Liver (tissue), 9 donors: ENCODE data around the gene RAMP3. TPM values are rescaled to one million over a fixed set of nuclear protein-coding genes. Genes with fewer than 3 reads are reported as not detected.
"Not testable (repeated sequence)": the region's sequence is repeated elsewhere in the genome, so short reads cannot be mapped to it uniquely, and the experiment has no call there.

Experiments used
- DNase-seq: peaks from one replicate; pipeline ENCODE4 v3.0.0-alpha.2; 2017; ENCODE audit warnings: low spot score
- H3K27ac ChIP-seq, 2 donors: one replicate each; pipeline ENCODE4 v1.7.0; 2013; ENCODE audit warnings: inconsistent platforms in 2 of 2, low read length in 2 of 2, control low read depth in 1 of 2, low read depth in 1 of 2, mild to moderate bottlenecking in 1 of 2
- H3K27me3 ChIP-seq, 4 donors: one replicate each; pipeline versions ENCODE4 v1.6.1 to v1.7.0; 2013; ENCODE audit warnings: low read length in 3 of 4, inconsistent platforms in 1 of 4, mild to moderate bottlenecking in 1 of 4, moderate library complexity in 1 of 4; ENCODE audit not compliant: control insufficient read depth in 4 of 4, insufficient read depth in 4 of 4
- H3K36me3 ChIP-seq, 4 donors: one replicate each; pipeline versions ENCODE4 v1.6.1 to v1.7.0; 2013; ENCODE audit warnings: low read length in 3 of 4, mild to moderate bottlenecking in 3 of 4, low read depth in 1 of 4, moderate library complexity in 1 of 4; ENCODE audit not compliant: control insufficient read depth in 4 of 4, insufficient read depth in 3 of 4
- H3K4me1 ChIP-seq, 4 donors: one replicate each; pipeline versions ENCODE4 v1.6.1 to v1.7.0; 2013; ENCODE audit warnings: low read length in 3 of 4, mild to moderate bottlenecking in 3 of 4, moderate library complexity in 1 of 4; ENCODE audit not compliant: control insufficient read depth in 4 of 4, insufficient read depth in 4 of 4
- H3K4me3 ChIP-seq, 3 donors: one replicate each; pipeline versions ENCODE4 v1.6.1 to v1.7.0; 2013; ENCODE audit warnings: low read length in 3 of 3, control low read depth in 1 of 3, low read depth in 1 of 3, mild to moderate bottlenecking in 1 of 3
- H3K9ac ChIP-seq, 2 donors: one replicate each; pipeline ENCODE4 v1.7.0; 2013; ENCODE audit warnings: low read length in 2 of 2, mild to moderate bottlenecking in 2 of 2, moderate library complexity in 2 of 2, control low read depth in 1 of 2, low read depth in 1 of 2
- H3K9me3 ChIP-seq, 4 donors: one replicate each; pipeline versions ENCODE4 v1.6.1 to v1.7.0; 2013; ENCODE audit warnings: low read length in 3 of 4; ENCODE audit not compliant: control insufficient read depth in 4 of 4
- CTCF ChIP-seq: fragments of 150-350 bp; IDR thresholded peaks from 2 replicates; pipeline ENCODE4 v1.5.1; 2017; ENCODE audit warnings: improper control_type of control experiment, low read depth, low read length; ENCODE audit not compliant: missing input control
- EGR1 ChIP-seq, 2 donors: IDR thresholded peaks; 2 replicates each; pipeline ENCODE4 v1.6.1; 2016 to 2018; ENCODE audit warnings: antibody characterized with exemption in 2 of 2, low read depth in 2 of 2
- FOXA2 ChIP-seq: IDR thresholded peaks from 2 replicates; pipeline ENCODE4 v1.6.1; 2016; ENCODE audit warnings: antibody characterized with exemption
- GABPA ChIP-seq, 2 donors: IDR thresholded peaks in 1 of 2; conservative IDR thresholded peaks in 1 of 2; 2 replicates each; pipeline ENCODE4 v1.6.1; 2016; ENCODE audit warnings: antibody characterized with exemption in 2 of 2, mild to moderate bottlenecking in 1 of 2, moderate library complexity in 1 of 2
- HNF4A ChIP-seq, 2 donors: conservative IDR thresholded peaks; 2 replicates each; pipeline ENCODE4 v1.6.1; 2016; ENCODE audit warnings: antibody characterized with exemption in 2 of 2, mild to moderate bottlenecking in 2 of 2
- HNF4G ChIP-seq: IDR thresholded peaks from 2 replicates; pipeline ENCODE4 v1.6.1; 2016; ENCODE audit warnings: antibody characterized with exemption
- JUND ChIP-seq, 2 donors: IDR thresholded peaks; 2 replicates each; pipeline ENCODE4 v1.6.1; 2016; ENCODE audit warnings: antibody characterized with exemption in 2 of 2
- NR2F2 ChIP-seq: IDR thresholded peaks from 2 replicates; pipeline ENCODE4 v1.6.1; 2016; ENCODE audit warnings: antibody characterized with exemption
- RAD21 ChIP-seq, 2 donors: IDR thresholded peaks; 2 replicates each; pipeline ENCODE4 v1.6.1; 2016; ENCODE audit warnings: antibody characterized with exemption in 2 of 2, mild to moderate bottlenecking in 2 of 2
- RXRA ChIP-seq, 2 donors: IDR thresholded peaks; 2 replicates each; pipeline ENCODE4 v1.6.1; 2017 to 2018; ENCODE audit warnings: antibody characterized with exemption in 2 of 2, mild to moderate bottlenecking in 1 of 2
- SP1 ChIP-seq: IDR thresholded peaks from 2 replicates; pipeline ENCODE4 v1.6.1; 2018; ENCODE audit warnings: antibody characterized with exemption, mild to moderate bottlenecking
- YY1 ChIP-seq: IDR thresholded peaks from 2 replicates; pipeline ENCODE4 v1.6.1; 2016; ENCODE audit warnings: antibody characterized with exemption, mild to moderate bottlenecking
- ZBTB33 ChIP-seq: IDR thresholded peaks from 2 replicates; pipeline ENCODE4 v1.6.1; 2016; ENCODE audit warnings: antibody characterized with exemption
- WGBS: extraction: QIAGEN DNeasy Blood & Tissue Kit; methylation state at CpG from one replicate; pipeline ENCODE4 v1.1.7; 2013; 5-methylcytosine and 5-hydroxymethylcytosine counted together
- polyA plus RNA-seq, 2 donors: library from polyadenylated mRNA; stranded (reverse) in 1 of 2; unstranded in 1 of 2; fragments of 200-250 nt in 1 of 2; fragments of >200 nt in 1 of 2; fragmentation: Nextera tagmentation in 1 of 2; extraction: Ambion mirVana in 1 of 2; gene quantifications; one replicate each; pipeline versions ENCODE4 v1.2.1 to v1.2.3, GENCODE V29; 2013 to 2015
- total RNA-seq, 2 donors: library from RNA; depleted of rRNA; stranded (reverse); fragments of >200 nt; gene quantifications; one replicate each; pipeline ENCODE4 v1.2.3, GENCODE V29; 2014
- TF ChIP-seq, protein P1 (sequence below): IDR thresholded peaks from 2 replicates; pipeline ENCODE4 v1.6.1; 2016; ENCODE audit warnings: antibody characterized with exemption
- TF ChIP-seq, protein P2 (sequence below): IDR thresholded peaks from 2 replicates; pipeline ENCODE4 v1.6.1; 2016; ENCODE audit warnings: antibody characterized with exemption
- TF ChIP-seq, protein P3 (sequence below): IDR thresholded peaks from 2 replicates; pipeline ENCODE4 v1.6.1; 2016; ENCODE audit warnings: antibody characterized with exemption, mild to moderate bottlenecking
- donor health status: healthy.
- donor health status: healthy.
- donor health status: healthy.
- donor health status: healthy.
- donor health status: healthy.

The RAMP3 gene
- total and polyA plus RNA-seq, 4 donors: 2.3 to 30.0 (median 22.2) TPM

GRCh38 chr7:45162311-45162845 is 4.8 kb downstream of the RAMP3 start:
- Histone ChIP-seq H3K9ac (no peak overlapping the region), H3K36me3 (no peaks in the 10 kb centered on the region), H3K9me3 (peaks cover 0 to 2% (median 0%) of the 10 kb centered on the region in 4 donors), H3K27ac (no peak overlapping the region), H3K4me3 (no peak overlapping the region), H3K27me3 (peaks cover 0 to 3% (median 0%) of the 10 kb centered on the region in 4 donors), H3K4me1 (no peaks in the 10 kb centered on the region)
- TF ChIP-seq EGR1 (IDR thresholded peaks at IDR 0.05; ENCODE audit: low read depth in 2 of 2): no peak
- no peak for TF ChIP-seq JUND (IDR thresholded peaks at IDR 0.05)
- no peak for TF ChIP-seq GABPA (IDR thresholded peaks at IDR 0.05 in 1 of 2, conservative IDR thresholded peaks at IDR 0.05 in 1 of 2)
- DNase-seq: no peak
- WGBS: 75% methylated on average over 3 of the region's 3 CpGs

DNA sequence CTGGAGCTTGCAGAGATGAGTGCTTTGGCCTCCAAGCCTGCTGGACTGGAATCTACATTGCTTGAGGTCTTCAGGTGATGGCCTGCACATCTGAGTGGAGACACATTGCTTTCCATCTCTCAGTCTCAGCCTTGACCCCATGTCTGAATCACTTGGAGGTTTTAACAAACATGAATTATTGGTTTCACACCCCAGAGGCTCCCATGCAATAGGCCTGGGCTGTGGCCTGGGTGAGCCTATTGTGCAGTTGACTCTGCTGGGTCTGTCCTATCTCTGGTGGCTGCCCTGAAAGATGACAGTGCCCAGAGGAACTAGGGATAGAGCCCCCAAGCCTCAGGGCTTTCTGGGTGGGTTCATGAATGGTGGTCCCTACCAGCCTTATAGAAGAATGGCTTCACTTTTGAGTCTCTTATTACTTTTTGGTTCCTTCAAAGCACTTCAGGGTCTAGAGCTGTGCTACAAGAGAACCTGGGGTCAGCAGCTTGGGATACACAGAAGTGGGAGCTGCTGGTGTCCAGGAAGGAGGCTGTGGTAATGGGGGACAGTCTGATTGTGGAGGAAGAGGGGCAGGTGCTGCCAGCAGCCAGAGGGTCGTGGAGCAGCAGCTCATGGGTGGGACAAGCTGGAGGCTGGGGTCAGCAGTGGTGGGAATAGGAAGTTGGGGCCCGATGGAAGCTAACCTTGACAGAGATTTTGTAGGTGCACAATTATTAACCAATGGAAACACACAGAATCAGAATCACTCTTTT is 5.5 kb downstream of the RAMP3 start:
- no peaks in the 10 kb centered on the region for H3K4me1 ChIP-seq
- peaks cover 0 to 2% (median 0%) of the 10 kb centered on the region in 4 donors for H3K9me3 ChIP-seq
- no peak overlapping the region for H3K27ac ChIP-seq
- TF ChIP-seq, protein P1, sequence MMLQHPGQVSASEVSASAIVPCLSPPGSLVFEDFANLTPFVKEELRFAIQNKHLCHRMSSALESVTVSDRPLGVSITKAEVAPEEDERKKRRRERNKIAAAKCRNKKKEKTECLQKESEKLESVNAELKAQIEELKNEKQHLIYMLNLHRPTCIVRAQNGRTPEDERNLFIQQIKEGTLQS: no peak
- no peak for TF ChIP-seq HNF4A (conservative IDR thresholded peaks at IDR 0.05)
- no peak overlapping the region for H3K4me3 ChIP-seq
- no peak overlapping the region for H3K9ac ChIP-seq
- H3K36me3 ChIP-seq: no peaks in the 10 kb centered on the region
- WGBS: 67% methylated on average over 2 of the region's 2 CpGs
- DNase-seq: no peak
- H3K27me3 ChIP-seq: peaks cover 0 to 3% (median 0%) of the 10 kb centered on the region in 4 donors

- 80% methylated on average over 4 of the region's 4 CpGs for WGBS
- Histone ChIP-seq H3K9me3 (peaks cover 0 to 2% (median 0%) of the 10 kb centered on the region in 4 donors), H3K4me1 (no peaks in the 10 kb centered on the region), H3K27me3 (peaks cover 0 to 3% (median 0%) of the 10 kb centered on the region in 4 donors), H3K27ac (no peak overlapping the region), H3K9ac (no peak overlapping the region), H3K4me3 (no peak overlapping the region), H3K36me3 (no peaks in the 10 kb centered on the region)
- TF ChIP-seq YY1 (no peak), RAD21 (IDR thresholded peaks at IDR 0.05) (no peak), ZBTB33 (no peak), SP1 (no peak), NR2F2 (no peak), RXRA (IDR thresholded peaks at IDR 0.05) (no peak), HNF4G (no peak), HNF4A (conservative IDR thresholded peaks at IDR 0.05) (no peak), GABPA (IDR thresholded peaks at IDR 0.05 in 1 of 2, conservative IDR thresholded peaks at IDR 0.05 in 1 of 2) (no peak), CTCF (no peak), FOXA2 (no peak)
- TF ChIP-seq, protein P2, sequence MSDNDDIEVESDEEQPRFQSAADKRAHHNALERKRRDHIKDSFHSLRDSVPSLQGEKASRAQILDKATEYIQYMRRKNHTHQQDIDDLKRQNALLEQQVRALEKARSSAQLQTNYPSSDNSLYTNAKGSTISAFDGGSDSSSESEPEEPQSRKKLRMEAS: no peak
- TF ChIP-seq, protein P3, sequence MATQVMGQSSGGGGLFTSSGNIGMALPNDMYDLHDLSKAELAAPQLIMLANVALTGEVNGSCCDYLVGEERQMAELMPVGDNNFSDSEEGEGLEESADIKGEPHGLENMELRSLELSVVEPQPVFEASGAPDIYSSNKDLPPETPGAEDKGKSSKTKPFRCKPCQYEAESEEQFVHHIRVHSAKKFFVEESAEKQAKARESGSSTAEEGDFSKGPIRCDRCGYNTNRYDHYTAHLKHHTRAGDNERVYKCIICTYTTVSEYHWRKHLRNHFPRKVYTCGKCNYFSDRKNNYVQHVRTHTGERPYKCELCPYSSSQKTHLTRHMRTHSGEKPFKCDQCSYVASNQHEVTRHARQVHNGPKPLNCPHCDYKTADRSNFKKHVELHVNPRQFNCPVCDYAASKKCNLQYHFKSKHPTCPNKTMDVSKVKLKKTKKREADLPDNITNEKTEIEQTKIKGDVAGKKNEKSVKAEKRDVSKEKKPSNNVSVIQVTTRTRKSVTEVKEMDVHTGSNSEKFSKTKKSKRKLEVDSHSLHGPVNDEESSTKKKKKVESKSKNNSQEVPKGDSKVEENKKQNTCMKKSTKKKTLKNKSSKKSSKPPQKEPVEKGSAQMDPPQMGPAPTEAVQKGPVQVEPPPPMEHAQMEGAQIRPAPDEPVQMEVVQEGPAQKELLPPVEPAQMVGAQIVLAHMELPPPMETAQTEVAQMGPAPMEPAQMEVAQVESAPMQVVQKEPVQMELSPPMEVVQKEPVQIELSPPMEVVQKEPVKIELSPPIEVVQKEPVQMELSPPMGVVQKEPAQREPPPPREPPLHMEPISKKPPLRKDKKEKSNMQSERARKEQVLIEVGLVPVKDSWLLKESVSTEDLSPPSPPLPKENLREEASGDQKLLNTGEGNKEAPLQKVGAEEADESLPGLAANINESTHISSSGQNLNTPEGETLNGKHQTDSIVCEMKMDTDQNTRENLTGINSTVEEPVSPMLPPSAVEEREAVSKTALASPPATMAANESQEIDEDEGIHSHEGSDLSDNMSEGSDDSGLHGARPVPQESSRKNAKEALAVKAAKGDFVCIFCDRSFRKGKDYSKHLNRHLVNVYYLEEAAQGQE: no peak
- no peak for DNase-seq
Measured at GRCh38 chr7:45163692-45164052, 6.1 kb downstream of the RAMP3 start.

- H3K9ac ChIP-seq, H3K36me3 ChIP-seq, H3K27me3 ChIP-seq, H3K27ac ChIP-seq, H3K4me1 ChIP-seq, H3K4me3 ChIP-seq, H3K9me3 ChIP-seq, DNase-seq: not testable (repeated sequence)
- WGBS: 76% methylated on average over 3 of the region's 3 CpGs
Measured at GRCh38 chr7:45164271-45164670, 6.7 kb downstream of the RAMP3 start.
